HG02798 (cell line): Measurements from ENCODE around the gene ZNF423.

ENCODE experiments used
- ATAC-seq: cut with Tn5 transposase; IDR thresholded peaks from one replicate; pipeline ENCODE4 v1.9.1; 2021; ENCODE audit warnings: mild to moderate bottlenecking; ENCODE audit not compliant: unreplicated experiment, poor library complexity

The ZNF423 gene

DNA sequence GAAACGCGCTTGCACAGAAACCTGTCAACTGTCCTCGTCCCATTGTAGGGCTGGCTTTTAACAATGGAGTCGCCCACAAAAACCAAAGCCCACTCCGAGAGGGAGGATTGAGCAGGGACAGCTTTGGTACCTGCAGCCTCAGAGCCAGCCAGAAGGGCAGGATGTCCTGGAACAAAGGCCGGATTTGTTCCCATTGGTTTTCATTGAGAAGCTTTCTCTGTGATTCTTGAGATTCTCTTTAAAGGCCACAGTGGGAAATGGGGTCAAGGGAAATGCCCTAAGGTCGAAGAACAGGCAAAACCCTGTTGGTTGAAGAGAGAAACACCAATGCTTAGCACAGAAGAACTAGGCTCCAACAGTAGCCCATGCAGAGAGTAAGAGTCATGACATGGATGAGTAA lies 416.9 kb downstream of the ZNF423 start:
- ATAC-seq: no peak
